ENCODE data around the gene CPE.

GRCh38 chr4:165381821-165382373 lies 3.1 kb downstream of the CPE start:
- no peak for TF ChIP-seq CTCF (IDR thresholded peaks at IDR 0.05)
- TF ChIP-seq POLR2A (IDR thresholded peaks at IDR 0.05): no peak

All from body of pancreas (tissue), 4 donors.